ENCODE results near the gene ECHS1. TPM values are rescaled to one million over a fixed set of nuclear protein-coding genes. Genes with fewer than 3 reads are reported as not detected.

The ECHS1 gene
- total RNA-seq, 1 donor from 2014 or later = 127 TPM

GRCh38 chr10:133318494-133319127 is 54.5 kb downstream of the ECHS1 start:
- H3K4me3 ChIP-seq (ENCODE audit: low read depth, low read length) = peak overlapping the region; percentile 40
- TF ChIP-seq, protein P1, sequence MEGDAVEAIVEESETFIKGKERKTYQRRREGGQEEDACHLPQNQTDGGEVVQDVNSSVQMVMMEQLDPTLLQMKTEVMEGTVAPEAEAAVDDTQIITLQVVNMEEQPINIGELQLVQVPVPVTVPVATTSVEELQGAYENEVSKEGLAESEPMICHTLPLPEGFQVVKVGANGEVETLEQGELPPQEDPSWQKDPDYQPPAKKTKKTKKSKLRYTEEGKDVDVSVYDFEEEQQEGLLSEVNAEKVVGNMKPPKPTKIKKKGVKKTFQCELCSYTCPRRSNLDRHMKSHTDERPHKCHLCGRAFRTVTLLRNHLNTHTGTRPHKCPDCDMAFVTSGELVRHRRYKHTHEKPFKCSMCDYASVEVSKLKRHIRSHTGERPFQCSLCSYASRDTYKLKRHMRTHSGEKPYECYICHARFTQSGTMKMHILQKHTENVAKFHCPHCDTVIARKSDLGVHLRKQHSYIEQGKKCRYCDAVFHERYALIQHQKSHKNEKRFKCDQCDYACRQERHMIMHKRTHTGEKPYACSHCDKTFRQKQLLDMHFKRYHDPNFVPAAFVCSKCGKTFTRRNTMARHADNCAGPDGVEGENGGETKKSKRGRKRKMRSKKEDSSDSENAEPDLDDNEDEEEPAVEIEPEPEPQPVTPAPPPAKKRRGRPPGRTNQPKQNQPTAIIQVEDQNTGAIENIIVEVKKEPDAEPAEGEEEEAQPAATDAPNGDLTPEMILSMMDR (IDR thresholded peaks at IDR 0.05; ENCODE audit: insufficient read depth, low read length, poor library complexity, severe bottlenecking) = peak; percentile 89
- no peaks in the 10 kb centered on the region for H3K36me3 ChIP-seq (ENCODE audit: control insufficient read depth, insufficient read depth, low read length)
- no peak for DNase-seq (ENCODE audit: low read depth)
- H3K27me3 ChIP-seq (ENCODE audit: control insufficient read depth, insufficient read depth, low read length) = peaks cover 6% of the 10 kb centered on the region

GRCh38 chr10:133316732-133317131 is 56.4 kb downstream of the ECHS1 start:
- Histone ChIP-seq H3K27me3 (ENCODE audit: control insufficient read depth, insufficient read depth, low read length) (peaks cover 6% of the 10 kb centered on the region), H3K36me3 (ENCODE audit: control insufficient read depth, insufficient read depth, low read length) (no peaks in the 10 kb centered on the region), H3K4me3 (ENCODE audit: low read depth, low read length) (no peak overlapping the region)
- DNase-seq (ENCODE audit: low read depth) = no peak
- TF ChIP-seq, protein P1 (IDR thresholded peaks at IDR 0.05; ENCODE audit: insufficient read depth, low read length, poor library complexity, severe bottlenecking) = no peak

GRCh38 chr10:133316266-133316665 is 56.9 kb downstream of the ECHS1 start:
- DNase-seq (ENCODE audit: low read depth) = no peak
- H3K4me3 ChIP-seq (ENCODE audit: low read depth, low read length) = no peak overlapping the region
- no peaks in the 10 kb centered on the region for H3K36me3 ChIP-seq (ENCODE audit: control insufficient read depth, insufficient read depth, low read length)
- H3K27me3 ChIP-seq (ENCODE audit: control insufficient read depth, insufficient read depth, low read length) = peaks cover 6% of the 10 kb centered on the region
- TF ChIP-seq, protein P1 (IDR thresholded peaks at IDR 0.05; ENCODE audit: insufficient read depth, low read length, poor library complexity, severe bottlenecking) = no peak

DNA sequence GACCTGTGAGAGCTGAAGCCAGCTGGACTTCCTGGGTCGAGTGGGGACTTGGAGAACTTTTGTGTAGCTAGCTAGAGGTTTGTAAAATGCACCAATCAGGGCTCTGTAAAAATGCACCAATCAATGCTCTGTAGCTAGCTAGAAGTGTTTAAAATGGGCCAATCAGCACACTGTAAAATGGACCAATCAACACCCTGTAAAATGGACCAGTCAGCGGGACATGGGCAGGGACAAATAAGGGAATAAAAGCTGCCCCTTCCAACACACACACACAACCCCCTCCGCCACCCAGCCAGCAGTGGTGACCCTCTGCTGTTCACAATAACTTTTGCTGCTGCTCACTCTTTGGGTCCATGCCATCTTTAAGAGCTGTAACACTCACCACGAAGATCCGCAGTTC is 57.3 kb downstream of the ECHS1 start:
- DNase-seq (ENCODE audit: low read depth) = no peak
- Histone ChIP-seq H3K36me3 (ENCODE audit: control insufficient read depth, insufficient read depth, low read length) (no peaks in the 10 kb centered on the region), H3K27me3 (ENCODE audit: control insufficient read depth, insufficient read depth, low read length) (peaks cover 6% of the 10 kb centered on the region), H3K4me3 (ENCODE audit: low read depth, low read length) (no peak overlapping the region)
- TF ChIP-seq, protein P1 (IDR thresholded peaks at IDR 0.05; ENCODE audit: insufficient read depth, low read length, poor library complexity, severe bottlenecking) = no peak

GRCh38 chr10:133314911-133315310 is 58.2 kb downstream of the ECHS1 start:
- DNase-seq (ENCODE audit: low read depth) = no peak
- Histone ChIP-seq H3K36me3 (ENCODE audit: control insufficient read depth, insufficient read depth, low read length) (no peaks in the 10 kb centered on the region), H3K27me3 (ENCODE audit: control insufficient read depth, insufficient read depth, low read length) (peaks cover 6% of the 10 kb centered on the region), H3K4me3 (ENCODE audit: low read depth, low read length) (no peak overlapping the region)
- TF ChIP-seq, protein P1 (IDR thresholded peaks at IDR 0.05; ENCODE audit: insufficient read depth, low read length, poor library complexity, severe bottlenecking) = no peak

GRCh38 chr10:133313192-133313591 is 60.0 kb downstream of the ECHS1 start:
- Histone ChIP-seq H3K27me3 (ENCODE audit: control insufficient read depth, insufficient read depth, low read length) (no peaks in the 10 kb centered on the region), H3K36me3 (ENCODE audit: control insufficient read depth, insufficient read depth, low read length) (no peaks in the 10 kb centered on the region), H3K4me3 (ENCODE audit: low read depth, low read length) (no peak overlapping the region)
- DNase-seq (ENCODE audit: low read depth) = no peak
- TF ChIP-seq, protein P1 (IDR thresholded peaks at IDR 0.05; ENCODE audit: insufficient read depth, low read length, poor library complexity, severe bottlenecking) = no peak

All from kidney epithelial cell (primary cell).